HG03457 (cell line): Measurements from ENCODE around the gene P2RX5.
A peak's percentile ranks its signal among the peaks of the same experiment; 100 is the strongest.
"Not testable (repeated sequence)": the region's sequence is repeated elsewhere in the genome, so short reads cannot be mapped to it uniquely, and the experiment has no call there.

Source experiments
- ATAC-seq: cut with Tn5 transposase; IDR thresholded peaks from one replicate; pipeline ENCODE4 v1.9.1; 2021; ENCODE audit warnings: moderate number of reproducible peaks; ENCODE audit not compliant: unreplicated experiment

Gene P2RX5

DNA sequence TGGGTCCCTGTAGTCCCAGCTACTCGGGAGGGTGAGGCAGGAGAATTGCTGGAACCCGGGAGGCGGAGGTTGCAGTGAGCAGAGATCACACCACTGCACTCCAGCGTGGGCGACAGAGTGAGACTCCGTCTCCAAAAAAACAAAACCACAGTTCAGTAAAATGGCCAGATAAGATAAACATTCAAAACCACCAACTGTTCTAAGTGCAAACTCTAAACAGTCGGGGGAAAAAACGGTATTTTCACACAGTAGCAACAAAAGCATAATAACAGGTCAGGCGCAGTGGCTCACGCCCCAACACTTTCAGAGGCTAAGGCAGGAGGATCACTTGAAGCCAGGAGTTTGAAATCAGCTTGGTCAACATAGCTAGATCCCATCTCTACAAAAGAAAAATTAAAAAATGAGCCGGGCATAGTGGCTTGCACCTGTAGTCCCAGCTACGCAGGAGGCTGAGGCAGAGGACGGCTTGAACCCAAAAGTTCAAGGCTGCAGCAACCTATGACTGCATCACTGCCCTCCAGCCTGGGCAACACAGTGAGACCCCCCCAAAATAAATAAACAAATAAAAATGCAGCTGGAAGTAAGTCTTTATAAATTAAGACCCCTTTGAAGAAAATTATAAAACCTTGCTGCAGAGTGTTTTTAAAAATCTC, 17.0 kb upstream of the P2RX5 start:
- ATAC-seq: no peak

DNA sequence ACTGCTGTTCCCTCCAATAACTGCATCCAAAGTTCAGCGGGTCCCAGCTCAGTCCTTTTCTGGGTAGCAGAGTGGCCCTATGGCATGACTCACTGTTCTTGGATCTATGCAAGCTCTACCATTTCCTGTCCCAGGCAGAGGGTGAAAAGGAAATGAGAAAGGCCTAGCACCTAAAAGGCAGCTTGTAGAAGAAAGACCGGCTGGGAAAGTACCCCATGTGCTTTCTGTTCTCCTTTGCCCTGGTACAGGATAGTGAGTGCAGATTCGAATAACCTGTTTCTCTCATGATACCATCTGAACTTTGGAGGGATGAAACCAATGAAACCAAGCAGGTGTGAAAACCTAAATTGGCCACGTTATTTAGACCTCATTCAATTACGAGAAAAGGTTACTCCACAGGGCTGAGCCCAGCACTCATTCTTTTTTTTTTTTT, 15.0 kb upstream of the P2RX5 start:
- ATAC-seq: peak; percentile 92

DNA sequence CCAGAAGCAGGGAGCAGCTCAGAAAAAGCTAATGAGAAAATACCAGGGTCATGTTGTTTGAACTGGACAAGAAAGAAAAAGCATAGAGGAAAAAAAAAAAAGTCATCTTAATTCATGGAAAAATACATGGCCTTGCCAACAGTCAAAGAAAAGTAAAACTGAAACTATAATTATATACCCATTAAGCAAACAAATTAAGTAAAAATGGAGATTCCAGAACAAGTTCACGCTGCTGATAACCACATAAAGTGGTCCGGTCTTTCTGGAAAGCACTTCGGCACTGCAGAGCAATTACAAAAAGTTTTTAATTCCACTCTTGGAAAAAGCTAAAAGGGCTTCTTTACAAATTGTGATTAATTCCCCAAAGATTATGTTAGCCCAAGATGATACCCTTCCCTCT, 12.4 kb upstream of the P2RX5 start:
- ATAC-seq: no peak

DNA sequence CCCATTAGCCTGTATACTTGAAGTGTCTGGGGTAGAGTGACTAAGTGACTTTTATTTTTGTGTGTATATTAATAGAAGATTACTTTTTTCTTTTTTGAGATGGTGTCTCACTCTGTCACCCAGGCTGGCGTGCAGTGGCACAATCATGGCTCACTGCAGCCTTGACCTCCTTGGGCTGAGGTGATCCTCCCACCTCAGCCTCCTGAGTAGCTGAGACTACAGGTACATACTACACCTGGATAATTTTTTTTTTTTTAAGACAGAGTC, 9.7 kb upstream of the P2RX5 start:
- ATAC-seq: not testable (repeated sequence)

DNA sequence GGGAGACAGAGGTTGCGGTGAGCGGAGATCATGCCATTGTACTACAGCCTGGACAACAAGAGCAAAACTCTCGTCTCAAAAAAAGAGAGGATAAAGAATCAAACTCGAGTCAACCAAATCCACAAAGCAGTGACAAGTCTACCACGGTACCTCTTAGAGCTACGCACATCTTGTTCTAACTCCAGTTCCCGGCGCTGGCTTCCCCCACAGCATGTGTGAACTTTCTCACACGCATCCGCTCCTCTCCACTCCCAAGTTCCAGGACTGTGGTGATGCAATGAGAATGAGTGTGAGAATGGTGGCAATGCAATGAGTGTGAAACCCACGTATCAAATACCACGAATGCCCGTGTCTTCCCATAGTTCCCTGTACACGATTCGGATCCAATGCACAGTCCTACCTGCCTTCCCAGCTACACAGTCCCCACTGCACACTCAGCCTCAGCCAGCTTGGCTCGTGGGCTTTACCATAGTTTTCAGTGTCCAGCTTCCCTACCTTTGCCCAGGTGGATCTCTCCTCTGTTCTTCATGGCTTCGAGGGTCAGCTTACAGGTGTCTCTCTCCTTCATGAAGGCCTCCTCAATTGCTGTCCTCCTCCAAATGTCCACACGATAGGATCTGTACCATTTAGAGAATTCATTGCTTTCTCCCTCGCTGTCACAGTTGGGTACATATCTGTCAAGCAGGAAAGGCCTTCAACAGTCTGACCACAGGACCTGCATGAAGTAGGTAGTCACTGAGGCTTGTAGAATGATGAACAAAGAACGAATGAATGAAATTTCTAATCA, 9.2 kb upstream of the P2RX5 start:
- no peak for ATAC-seq

DNA sequence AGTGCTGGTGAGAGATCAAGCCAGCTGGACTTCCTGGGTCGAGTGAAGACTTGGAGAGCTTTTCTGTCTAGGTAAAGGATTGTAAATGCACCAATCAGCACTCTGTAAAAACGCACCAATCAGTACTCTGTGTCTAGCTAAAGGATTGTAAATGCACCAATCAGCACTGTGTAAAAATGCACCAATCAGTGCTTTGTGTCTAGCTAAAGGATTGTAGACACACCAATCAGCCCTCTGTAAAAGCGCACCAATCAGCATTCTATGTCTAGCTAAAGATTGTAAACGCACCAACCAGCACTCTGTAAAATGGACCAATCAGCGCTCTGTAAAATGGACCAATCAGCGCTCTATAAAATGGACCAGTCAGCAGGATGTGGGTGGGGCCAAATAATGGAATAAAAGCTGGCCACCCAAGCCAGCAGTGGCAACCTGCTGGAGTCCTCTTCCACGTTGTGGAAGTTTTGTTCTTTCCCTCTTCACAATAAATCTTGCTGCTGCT, 6.1 kb upstream of the P2RX5 start:
- not testable (repeated sequence) for ATAC-seq

DNA sequence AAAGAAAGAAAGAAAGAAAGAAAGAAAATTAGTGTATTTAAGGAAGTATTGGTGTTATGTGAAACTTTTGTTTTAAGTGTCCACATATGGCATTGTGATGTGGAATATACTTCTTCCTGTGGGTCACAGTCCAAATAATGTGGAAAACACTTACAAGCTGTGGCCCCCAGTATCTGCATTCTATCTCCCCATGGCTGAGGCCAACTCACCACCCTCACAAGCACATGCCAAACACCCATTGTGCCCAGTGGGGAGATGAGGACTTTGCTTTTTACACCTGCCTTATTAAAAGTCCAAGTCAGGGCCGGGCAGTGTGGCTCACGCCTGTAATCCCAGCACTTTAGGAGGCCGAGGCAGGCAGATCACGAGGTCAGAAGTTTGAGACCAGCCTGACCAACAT, 4.0 kb upstream of the P2RX5 start:
- no peak for ATAC-seq

DNA sequence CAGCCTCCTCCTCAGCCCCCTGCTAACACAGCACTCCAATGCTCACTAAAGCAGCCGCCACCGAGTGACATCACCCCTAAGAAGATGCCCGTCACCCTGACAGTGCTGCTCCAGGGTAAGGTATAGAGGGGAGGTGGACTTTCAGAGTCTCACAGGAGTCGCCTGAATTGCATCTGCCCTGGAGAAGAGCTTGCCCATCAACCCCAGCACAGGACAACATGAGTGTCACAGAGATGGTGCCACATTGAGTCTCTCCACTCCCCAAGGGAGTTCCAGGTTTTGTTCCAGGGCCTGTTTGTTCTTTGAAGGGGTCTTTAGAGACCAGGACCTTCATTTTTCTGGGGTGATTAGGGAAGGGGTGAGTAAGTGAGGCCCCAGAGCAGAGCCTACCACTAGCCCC, 2.2 kb upstream of the P2RX5 start:
- ATAC-seq: no peak

DNA sequence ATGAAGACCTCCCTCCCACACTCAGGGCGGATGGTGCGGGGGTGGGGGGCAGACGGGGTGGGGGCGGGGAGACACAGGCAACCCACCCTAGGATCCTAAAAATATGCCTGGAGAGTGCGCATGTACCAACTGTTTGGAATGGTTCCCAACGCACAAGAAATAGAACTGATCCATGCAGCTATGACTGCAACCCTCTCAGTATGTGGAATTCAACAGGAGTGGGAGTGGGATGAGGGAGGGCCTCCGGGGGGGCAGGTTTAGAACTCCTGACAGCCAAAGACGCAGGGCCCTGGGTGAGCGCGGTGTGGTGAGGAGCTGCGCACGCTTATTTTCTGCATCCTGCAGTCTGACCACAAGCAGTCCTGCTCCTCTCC, 1.1 kb upstream of the P2RX5 start:
- ATAC-seq: no peak

DNA sequence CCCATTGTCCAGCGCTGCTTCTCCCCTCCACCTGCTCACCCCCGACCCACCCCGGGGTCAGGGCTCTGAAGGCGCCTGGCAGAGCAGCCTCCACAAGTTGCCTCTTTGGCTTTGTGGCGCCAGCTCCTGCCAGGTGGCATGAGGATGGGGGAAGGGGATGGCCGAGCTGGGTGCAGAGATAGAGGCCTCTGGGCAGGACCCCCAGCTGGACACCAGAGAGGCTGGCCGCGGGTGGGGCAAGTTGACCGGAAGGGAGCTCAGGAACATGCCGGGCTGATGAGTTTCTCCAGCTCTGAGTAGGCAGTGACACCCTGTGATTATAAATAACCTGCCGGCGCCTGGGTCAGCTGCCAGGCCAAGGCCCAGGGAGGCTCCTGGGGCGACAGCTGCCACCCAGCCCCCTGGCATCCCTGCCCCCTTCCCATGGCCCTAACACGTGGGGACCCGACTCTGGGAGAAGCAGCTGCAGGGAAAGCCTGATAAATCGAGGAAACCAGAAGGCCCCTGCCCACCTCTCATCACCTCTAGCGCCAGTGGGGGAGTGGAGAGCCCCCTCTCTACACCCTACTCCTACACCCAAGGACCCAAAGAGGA, 729 bp downstream of the P2RX5 start:
- ATAC-seq: no peak

DNA sequence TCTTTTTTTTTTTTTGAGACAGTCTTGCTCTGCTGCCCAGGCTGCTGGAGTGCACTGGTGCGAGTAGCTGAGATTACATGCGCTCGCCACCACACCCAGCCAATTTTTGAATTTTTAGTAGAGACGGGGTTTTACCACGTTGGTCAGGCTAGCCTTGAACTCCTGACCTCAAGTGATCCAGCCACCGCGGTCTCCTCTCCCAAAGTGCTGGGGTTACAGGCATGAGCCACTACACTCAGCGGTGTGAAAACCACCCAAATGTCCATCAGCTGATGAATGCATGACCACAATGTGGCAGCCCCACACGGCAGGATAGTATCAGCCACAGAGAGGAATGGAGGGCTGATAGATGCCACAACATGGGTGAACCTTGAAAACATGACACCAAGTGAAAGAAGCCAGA, 2.1 kb downstream of the P2RX5 start:
- peak; percentile 49 for ATAC-seq

DNA sequence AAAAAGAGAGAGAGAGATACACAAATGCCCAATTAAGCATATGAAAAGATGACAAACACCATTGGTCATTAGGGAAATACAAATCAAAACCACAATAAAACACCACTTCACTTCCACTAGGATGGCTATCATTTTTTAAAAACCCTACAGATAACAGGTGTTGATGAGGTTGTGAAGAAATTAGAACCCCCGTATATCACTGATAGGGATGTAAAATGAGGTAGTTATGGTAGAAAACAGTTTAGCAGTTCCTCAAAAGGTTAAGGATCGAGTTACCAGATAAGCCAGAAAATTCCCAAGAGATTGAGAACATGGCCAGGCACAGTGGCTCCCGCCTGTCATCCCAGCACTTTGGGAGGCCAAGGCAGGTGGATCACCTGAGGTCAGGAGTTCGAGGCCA, 2.8 kb downstream of the P2RX5 start:
- no peak for ATAC-seq

DNA sequence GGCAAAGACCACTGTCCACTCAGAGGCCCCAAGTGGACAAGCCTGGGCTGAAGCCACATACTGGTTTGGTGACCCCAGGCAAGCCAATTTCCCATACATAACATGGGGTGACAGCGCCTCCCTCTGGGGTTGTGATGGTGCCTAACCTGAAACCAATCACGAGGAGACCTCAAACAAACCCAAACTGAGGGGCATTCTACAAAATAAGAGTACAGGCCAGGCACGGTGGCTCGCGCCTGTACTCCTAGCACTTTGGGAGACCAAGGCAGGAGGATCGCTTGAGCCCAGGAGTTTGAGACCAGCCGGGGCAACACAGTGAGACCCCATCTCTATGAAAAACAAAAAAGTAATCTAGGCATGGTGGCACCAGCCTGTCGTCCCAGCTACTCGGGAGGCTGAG, 3.6 kb downstream of the P2RX5 start:
- no peak for ATAC-seq

DNA sequence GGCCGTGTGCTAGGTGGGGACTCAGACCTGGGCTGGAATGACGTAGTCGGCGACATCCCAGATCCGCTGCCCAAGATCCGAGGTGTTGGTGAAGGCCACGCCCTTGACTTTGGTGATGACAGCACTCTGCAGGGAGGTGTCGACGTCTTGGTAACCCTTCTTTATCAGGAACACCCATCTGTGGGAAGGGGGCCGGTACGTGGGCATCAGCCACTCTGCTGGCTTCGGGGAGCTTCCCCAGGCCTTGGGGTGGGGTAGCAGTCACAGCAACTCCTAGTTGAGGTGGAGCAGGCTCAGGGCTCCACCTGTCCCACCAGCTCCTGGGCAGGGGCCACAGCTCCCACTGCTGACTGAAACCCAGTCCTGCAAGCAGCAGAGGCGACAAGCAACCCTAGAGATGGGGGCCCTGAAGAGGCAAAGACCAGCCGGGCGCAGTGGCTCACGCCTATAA, 4.3 kb downstream of the P2RX5 start:
- no peak for ATAC-seq

DNA sequence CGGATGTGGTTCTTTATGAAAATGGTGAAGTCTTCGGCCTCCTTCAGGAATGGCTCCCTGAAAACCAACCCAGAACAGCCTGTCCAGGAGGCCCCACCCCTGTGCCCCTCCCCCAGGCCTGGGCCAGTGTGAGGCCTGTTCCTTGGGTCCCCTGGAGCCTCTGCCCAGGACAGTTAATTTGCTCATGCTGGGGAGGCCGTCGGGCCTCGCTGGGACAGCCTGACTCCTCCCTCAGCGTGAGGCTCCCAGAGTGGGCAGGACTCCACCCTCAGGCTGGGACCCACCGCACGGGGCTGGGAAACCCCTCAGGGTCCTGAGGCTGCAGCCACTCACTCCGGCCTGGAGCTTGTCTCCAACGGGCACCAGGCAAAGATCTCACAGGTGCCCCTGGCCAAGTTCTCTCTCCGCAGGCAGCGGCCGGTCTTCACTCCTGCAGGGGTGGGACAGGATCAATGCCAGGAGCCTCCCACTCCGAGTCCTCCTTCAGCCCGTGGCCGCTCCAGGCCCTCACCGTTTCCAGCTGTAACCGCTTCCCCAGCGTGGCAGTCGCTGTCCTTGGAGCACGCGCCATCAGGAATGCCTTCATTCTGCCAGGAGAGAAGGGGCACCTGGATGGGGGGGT, 5.8 kb downstream of the P2RX5 start:
- ATAC-seq: no peak

DNA sequence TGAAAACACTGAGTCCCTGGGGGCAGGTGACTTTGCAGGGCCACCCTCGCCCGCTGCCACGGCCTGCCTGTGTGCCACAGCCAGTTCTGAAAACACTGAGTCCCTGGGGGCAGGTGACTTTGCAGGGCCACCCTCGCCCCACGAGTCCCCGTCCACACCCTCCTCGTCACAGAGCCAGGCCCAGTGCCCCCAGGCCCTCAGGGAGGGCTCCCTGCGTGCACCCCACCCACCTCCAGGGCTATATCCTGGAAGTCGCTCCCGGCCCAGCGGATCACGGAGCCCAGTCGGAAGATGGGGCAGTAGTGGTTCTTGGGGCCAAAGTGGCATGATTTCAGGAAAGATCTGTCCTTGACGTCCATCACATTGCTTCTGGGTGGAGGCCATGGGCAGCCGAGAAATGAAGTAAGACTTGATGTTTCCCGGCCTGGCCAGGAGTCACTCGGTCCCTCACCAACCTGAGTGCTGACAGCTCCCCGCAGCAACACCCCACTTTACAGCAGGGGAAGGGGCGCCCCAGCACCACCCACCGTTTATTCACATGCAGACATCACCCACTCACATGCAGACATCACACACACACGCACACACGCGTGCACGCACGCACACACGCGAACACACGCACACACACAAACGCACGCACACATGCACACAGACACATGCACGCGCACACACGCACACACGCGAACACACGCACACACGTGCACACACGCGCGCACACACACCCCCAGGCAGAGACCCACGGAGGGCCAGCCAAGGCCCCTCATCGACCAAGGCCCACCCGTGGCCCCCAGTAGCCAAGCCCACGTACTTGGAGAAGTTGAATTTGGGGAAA, 6.5 kb downstream of the P2RX5 start:
- ATAC-seq: no peak

DNA sequence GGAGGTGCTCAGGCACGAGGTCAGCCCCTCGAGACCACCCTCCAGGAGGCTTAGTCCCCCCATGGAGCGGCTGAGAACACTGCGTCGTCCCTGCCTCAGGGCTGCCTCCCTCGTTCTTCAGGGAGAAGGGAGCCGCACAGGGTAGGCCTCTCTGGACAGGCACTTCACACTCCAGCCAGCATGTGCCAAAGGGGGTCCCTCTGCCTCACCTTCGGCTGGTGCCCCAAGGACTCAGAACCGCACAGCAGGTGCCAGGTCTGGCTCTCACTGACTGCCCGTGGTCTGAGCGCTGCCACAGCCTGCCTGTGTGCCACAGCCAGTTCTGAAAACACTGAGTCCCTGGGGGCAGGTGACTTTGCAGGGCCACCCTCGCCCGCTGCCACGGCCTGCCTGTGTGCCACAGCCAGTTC, 7.1 kb downstream of the P2RX5 start:
- ATAC-seq: no peak

DNA sequence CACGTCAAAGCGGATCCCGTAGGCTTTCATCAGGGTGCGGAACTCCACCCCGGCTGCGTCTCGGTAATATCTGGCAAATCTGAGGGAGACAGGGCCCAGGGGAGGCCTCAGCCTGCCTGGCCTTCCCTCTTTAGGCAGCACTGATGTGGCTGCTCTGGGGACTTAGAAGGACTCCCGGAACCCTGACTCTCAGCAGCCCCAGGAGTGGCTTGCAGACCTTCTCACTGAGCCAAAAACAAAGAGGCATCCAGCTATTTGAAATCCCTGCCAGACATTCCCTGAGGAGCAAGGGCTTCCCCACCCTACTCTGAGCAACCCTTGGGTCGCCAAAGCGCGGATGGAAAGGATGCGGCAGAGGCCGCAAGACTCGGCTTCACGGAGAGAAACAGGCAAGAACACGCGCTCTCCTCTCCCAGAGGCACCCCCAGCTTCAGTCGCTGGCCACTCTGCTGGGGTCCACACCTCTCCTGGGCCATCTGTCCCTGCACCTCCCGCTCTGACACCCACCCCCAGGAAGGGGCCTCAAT, 7.9 kb downstream of the P2RX5 start:
- no peak for ATAC-seq

DNA sequence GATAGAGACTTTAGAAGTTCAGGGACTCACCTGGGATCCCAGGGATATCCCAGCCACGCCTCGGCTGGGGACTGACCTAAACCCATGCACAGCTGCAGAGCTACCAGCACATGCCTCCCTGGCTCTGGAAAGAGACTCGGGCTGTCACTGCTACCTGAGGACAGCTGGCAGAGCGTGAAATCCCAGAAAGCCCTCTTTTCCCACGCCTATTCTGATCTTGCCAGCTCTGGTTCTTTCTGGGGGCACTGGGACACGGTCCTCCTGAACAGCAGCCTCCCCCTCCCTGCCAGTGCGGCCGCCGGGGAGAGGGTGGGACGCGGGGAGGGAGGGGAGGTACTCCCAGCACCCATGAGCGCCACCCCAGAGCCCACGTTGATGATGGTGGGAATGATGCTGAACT, 10.8 kb downstream of the P2RX5 start:
- no peak for ATAC-seq

DNA sequence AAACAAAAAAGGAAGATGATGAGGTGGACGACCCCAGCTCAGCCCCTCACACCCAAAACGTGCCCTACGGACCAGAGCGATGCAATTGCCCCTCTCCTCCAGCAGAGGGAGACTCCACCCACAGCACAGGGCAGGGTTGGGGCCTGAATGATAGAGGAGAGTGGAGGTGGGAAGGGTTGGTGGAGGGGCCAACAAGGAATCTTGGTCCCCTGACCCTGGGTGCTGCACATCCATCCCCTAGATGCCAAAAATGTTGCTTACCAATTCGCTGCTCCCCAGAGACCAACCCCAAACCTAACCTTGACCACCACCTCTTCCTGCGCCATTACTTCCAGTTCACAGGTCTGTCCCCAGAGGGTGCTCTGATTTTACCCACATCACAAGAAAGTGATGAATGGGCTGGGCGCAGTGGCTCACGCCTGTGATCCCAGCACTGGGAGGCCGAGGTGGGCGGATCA, 12.9 kb downstream of the P2RX5 start:
- ATAC-seq: no peak

DNA sequence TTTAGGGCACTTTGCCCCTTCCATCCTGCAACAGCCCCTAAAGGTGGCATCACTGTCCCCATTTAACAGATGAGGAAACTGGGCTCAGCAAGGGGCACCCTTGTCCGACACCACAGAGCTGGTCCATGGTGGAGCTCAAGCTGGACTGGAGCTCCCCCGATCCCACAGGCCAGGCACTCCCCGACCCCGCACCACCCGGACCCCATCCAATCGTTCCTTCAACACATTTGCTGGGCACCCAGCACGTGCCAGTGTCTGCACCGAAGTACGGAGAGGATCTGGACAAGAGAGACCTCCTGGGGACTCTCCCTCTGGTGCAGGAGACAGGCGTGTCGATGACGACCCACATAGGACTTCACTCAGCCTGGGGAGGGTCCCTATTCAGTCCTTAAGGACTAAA, 13.9 kb downstream of the P2RX5 start:
- ATAC-seq: no peak
